GM21367 (cell line): ENCODE measurements around the gene DAAM1.

Experiments
- ATAC-seq: cut with Tn5 transposase; IDR thresholded peaks from one replicate; pipeline ENCODE4 v1.9.1; 2021; ENCODE audit not compliant: unreplicated experiment

Gene DAAM1

GRCh38 chr14:59337141-59337611 lies 148.7 kb downstream of the DAAM1 start:
- ATAC-seq = no peak

- no peak for ATAC-seq
Observed at GRCh38 chr14:59338761-59339160, 150.3 kb downstream of the DAAM1 start.

GRCh38 chr14:59339524-59340330 lies 151.3 kb downstream of the DAAM1 start:
- no peak for ATAC-seq

- no peak for ATAC-seq
Observed at GRCh38 chr14:59341858-59342477, 153.5 kb downstream of the DAAM1 start.

- no peak for ATAC-seq
Observed at GRCh38 chr14:59342516-59343484, 154.3 kb downstream of the DAAM1 start.

- no peak for ATAC-seq
Observed at GRCh38 chr14:59343585-59343984, 155.1 kb downstream of the DAAM1 start.

GRCh38 chr14:59344016-59344415 lies 155.5 kb downstream of the DAAM1 start:
- ATAC-seq = no peak

GRCh38 chr14:59344691-59345455 lies 156.4 kb downstream of the DAAM1 start:
- ATAC-seq = no peak

- ATAC-seq = no peak
Observed at GRCh38 chr14:59346329-59346728, 157.9 kb downstream of the DAAM1 start.

- ATAC-seq = no peak
Observed at GRCh38 chr14:59346796-59347510, 158.5 kb downstream of the DAAM1 start.

- no peak for ATAC-seq
Observed at GRCh38 chr14:59347511-59347900, 159.0 kb downstream of the DAAM1 start.

- no peak for ATAC-seq
Observed at GRCh38 chr14:59347915-59348314, 159.4 kb downstream of the DAAM1 start.

GRCh38 chr14:59349258-59349701 lies 160.8 kb downstream of the DAAM1 start:
- ATAC-seq = no peak

- no peak for ATAC-seq
Observed at GRCh38 chr14:59352961-59353360, 164.5 kb downstream of the DAAM1 start.

GRCh38 chr14:59354666-59355065 lies 166.2 kb downstream of the DAAM1 start:
- no peak for ATAC-seq

GRCh38 chr14:59355091-59355490 lies 166.6 kb downstream of the DAAM1 start:
- ATAC-seq = no peak

GRCh38 chr14:59356312-59356711 lies 167.8 kb downstream of the DAAM1 start:
- ATAC-seq = no peak

- peak; percentile 64 for ATAC-seq
Observed at GRCh38 chr14:59356767-59357166, 168.3 kb downstream of the DAAM1 start.

- no peak for ATAC-seq
Observed at GRCh38 chr14:59358102-59358501, 169.6 kb downstream of the DAAM1 start.

GRCh38 chr14:59358784-59359183 lies 170.3 kb downstream of the DAAM1 start:
- no peak for ATAC-seq
